Choroid plexus epithelial cell (primary cell): Measurements from ENCODE around the gene SV2A.
A peak's percentile ranks its signal among the peaks of the same experiment; 100 is the strongest.
"Not testable (repeated sequence)": the region's sequence is repeated elsewhere in the genome, so short reads cannot be mapped to it uniquely, and the experiment has no call there.

Source experiments
- DNase-seq: peaks from one replicate; pipeline ENCODE4 v3.0.0-alpha.2; 2010; ENCODE audit warnings: low read depth
- H3K4me3 ChIP-seq: 2 replicates; pipeline ENCODE4 v1.5.1; 2011; ENCODE audit warnings: low read depth, mild to moderate bottlenecking, control low read depth, low read length, moderate library complexity
- CTCF ChIP-seq: conservative IDR thresholded peaks from 2 replicates; pipeline ENCODE4 v1.5.1; 2011; ENCODE audit warnings: low read depth, mild to moderate bottlenecking, control low read depth, inconsistent platforms, low read length, moderate library complexity

The SV2A gene

GRCh38 chr1:149917571-149918144, at the start of gene SV2A:
Gene SV2A (minus strand): TSS chr1:149917844. CDS start chr1:149913840, 4,004 bp downstream.
- TF ChIP-seq CTCF, result no peak
- DNase-seq, result peak; percentile 53
- peak within 1 kb of the TSS; percentile 70 for H3K4me3 ChIP-seq

DNA sequence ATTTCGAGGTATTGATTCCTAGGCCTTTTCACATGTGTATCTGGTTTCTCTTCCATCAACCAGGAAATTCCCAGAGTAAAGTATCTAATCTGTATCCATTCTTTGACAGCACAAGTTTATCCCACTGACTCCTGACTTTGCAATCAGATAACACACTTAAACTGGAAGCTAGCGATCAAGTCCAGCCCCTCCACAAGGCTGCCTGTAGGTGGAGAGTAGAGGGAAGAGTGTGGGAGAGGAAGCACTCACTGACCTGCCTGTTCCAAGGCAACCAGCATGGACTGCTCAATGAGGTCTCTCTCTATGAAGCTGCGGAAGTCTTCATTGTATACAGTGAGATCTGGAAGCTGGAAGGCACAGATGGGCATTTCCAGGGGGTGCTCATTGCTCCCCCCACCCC, 49.4 kb upstream of the SV2A start:
- no peak for TF ChIP-seq CTCF
- no peak for DNase-seq
- no peak overlapping the region for H3K4me3 ChIP-seq

GRCh38 chr1:149966405-149966804, 48.8 kb upstream of the SV2A start:
- no peak for DNase-seq
- TF ChIP-seq CTCF, result no peak
- no peak overlapping the region for H3K4me3 ChIP-seq

DNA sequence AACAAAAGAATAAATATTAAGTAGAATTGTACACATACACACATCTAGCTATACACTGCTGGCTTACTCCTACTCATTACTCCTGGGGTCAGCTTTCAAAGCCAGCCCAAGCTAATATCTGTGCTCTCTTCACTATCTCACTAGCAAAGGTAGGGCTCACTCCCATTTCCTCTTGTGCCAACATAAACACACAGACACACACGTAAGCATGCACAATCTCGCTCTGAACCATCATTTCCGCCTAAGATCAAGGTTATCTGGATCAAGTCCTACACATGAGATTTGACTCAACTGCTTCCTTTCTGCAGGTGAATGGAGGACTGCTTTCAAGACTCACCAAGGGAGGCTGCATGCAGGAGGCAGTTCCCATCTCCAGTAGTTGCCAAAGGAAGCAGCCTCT, 47.8 kb upstream of the SV2A start:
- no peak overlapping the region for H3K4me3 ChIP-seq
- TF ChIP-seq CTCF, result no peak
- no peak for DNase-seq

DNA sequence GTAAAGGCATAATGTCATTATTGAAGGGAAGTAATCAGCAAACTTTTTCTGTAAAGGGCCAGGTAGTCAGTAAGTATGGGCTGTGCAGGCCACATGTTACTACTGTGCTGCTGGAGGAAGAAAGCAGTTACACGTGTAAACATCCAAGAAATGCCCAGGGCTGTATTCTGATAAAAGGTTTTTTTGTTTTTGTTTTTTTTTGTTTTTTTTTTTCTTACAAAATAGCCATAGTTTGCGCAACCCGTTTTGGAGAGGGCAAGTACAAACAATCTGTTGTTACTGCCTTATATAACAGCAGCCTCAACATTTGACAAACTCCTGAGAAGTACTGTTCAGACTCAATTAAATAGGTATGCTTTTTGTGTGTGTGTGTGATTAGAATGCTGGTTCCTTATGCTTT, 45.7 kb upstream of the SV2A start:
- DNase-seq, result no peak
- H3K4me3 ChIP-seq, result no peak overlapping the region
- no peak for TF ChIP-seq CTCF

DNA sequence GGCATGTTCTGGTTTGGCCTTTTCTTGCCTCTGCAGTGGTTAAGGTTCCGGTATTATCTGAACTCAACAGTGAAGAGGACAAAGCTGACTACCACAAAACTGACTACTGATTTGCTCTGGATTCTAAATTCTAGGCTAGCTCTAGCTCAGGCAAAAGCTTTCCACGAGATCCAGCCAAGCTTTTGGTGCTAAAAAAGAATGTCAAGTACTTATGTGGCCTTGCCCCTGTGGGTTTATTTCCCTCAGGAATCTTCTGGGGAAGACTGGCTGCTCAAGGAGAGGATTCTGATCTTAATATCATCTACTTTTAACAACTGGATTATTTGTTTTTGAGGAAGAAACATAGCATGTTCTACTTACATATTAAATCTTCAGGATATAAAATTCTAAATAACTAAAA, 45.1 kb upstream of the SV2A start:
- H3K4me3 ChIP-seq, result no peak overlapping the region
- no peak for TF ChIP-seq CTCF
- DNase-seq, result no peak

DNA sequence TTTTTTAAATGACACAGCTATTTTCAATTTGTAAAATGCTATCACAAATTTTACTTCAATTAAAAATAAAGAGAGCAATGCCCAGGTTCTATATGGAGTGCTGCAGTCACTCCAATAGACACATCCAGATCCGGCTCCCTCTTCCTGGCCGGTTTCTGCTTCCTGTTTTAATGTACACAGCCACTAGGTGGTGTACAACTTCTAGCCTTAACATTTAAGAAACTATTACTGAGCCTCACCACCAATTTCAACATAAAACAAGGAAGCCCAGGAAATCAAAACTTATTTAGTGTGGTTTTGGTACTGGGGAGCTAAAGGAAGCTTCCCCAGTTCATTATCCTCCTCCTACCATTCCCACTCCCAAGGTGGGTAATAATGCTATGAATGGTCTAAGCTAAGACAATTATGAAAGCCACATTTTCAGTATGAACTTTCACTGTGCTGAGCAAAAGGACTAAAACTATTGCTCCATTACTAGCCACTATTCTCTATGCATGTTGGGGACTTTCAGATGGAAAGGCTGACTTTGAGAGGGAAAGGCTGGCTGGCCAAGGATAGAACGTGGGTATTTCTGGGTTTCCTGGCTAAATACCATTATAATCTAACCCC, 44.5 kb upstream of the SV2A start:
- peak; percentile 91 for DNase-seq
- peak; percentile 79 for TF ChIP-seq CTCF
- no peak overlapping the region for H3K4me3 ChIP-seq

DNA sequence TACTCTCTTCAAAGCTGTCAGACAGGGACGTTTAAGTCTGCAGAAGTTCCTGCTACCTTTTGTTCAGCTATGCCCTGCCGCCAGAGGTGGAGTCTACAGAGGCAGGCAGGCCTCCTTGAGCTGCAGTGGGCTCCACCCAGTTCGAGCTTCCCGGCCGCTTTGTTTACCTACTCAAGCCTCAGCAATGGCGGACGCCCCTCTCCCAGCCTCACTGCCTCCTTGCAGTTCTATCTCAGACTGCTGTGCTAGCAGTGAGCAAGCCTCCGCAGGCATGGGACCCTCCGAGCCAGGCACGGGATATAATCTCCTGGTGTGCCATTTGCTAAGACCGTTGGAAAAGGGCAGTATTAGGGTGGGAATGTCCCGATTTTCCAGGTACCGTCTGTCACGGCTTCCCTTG, 39.9 kb upstream of the SV2A start:
- not testable (repeated sequence) for DNase-seq, H3K4me3 ChIP-seq
